ENCODE results near the gene RSPRY1. TPM values are rescaled to one million over a fixed set of nuclear protein-coding genes. Genes with fewer than 3 reads are reported as not detected.

The RSPRY1 gene
- total and polyA plus RNA-seq, 8 donors: 6.9 to 21.9 (median 18.7) TPM

- Histone ChIP-seq H3K4me3 (peak overlapping the region; percentile 58 to 85 (median 68)), H3K9me3 (no peaks in the 10 kb centered on the region), H3K4me1 (peaks cover 5 to 7% (median 5%) of the 10 kb centered on the region in 3 donors), H3K27ac (peak overlapping the region; percentile 87 to 91 (median 88)), H3K27me3 (no peaks in the 10 kb centered on the region), H3K36me3 (peaks cover 0 to 16% (median 16%) of the 10 kb centered on the region in 3 donors)
- DNase-seq (peak in 3 of 6 donors; percentile 56 to 68 (median 63)), FAIRE-seq (no peak), ATAC-seq (peak; percentile 24 to 44 (median 39))
- no peak for TF ChIP-seq CTCF (IDR thresholded peaks at IDR 0.05)
- intact Hi-C loops (cut with DNase I): no loop called here
- 2 to 3% methylated on average over 28 of the region's 28 CpGs for WGBS, 2 donors
Measured at GRCh38 chr16:57245472-57246113, 59.5 kb downstream of the RSPRY1 start.

- 98 to 99% methylated on average over 2 of the region's 2 CpGs for WGBS, 2 donors
- Histone ChIP-seq H3K27ac (peak overlapping the region in 3 of 4 donors; percentile 28 to 77 (median 66)), H3K27me3 (no peaks in the 10 kb centered on the region), H3K4me1 (peaks cover 0 to 2% (median under 1%) of the 10 kb centered on the region in 3 donors), H3K9me3 (no peaks in the 10 kb centered on the region), H3K4me3 (no peak overlapping the region), H3K36me3 (peaks cover 0 to 45% (median 23%) of the 10 kb centered on the region in 3 donors)
- no peak for ATAC-seq
- no peak for TF ChIP-seq CTCF (IDR thresholded peaks at IDR 0.05)
- no peak for FAIRE-seq
- intact Hi-C loops (cut with DNase I): no loop called here
- no peak for DNase-seq
Measured at GRCh38 chr16:57251352-57251751, 65.2 kb downstream of the RSPRY1 start.

DNA sequence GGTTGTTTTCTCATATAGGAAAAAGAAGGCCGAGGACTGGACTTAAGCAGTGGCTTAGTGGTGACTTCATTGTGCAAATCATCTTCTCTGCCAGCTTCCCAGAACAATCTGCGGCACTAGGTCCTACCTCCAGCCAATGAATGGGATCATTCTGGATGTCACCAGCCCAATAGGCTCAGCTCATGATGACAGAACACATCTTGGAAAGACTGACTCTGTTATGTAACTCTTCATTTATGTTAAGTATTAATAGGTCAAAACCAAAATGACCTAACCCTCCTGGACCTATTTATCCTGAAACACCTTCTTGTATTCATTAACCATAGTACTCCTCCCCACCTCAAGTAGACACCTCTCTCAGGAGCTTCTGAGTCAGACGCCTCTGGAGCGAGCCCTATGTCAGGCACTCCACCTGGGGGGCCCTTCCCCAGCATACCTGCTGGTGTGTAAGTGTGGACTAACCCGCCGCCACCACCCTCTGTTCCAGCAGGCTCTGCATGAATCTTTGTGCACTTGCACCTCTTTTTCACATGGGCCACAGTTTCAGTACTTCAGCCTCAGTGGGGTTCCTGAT lies 66.1 kb downstream of the RSPRY1 start:
- no peak for FAIRE-seq
- no peaks in the 10 kb centered on the region for H3K9me3 ChIP-seq
- TF ChIP-seq CTCF (IDR thresholded peaks at IDR 0.05): no peak
- no peak overlapping the region for H3K4me3 ChIP-seq
- 63 to 69% methylated on average over 6 of the region's 6 CpGs for WGBS, 2 donors
- H3K27ac ChIP-seq: peak overlapping the region; percentile 47 to 77 (median 66)
- intact Hi-C loops (cut with DNase I): no loop called here
- no peaks in the 10 kb centered on the region for H3K27me3 ChIP-seq
- DNase-seq: peak in 4 of 6 donors; percentile 53 to 67 (median 62)
- peak; percentile 72 to 80 (median 78) for ATAC-seq
- H3K4me1 ChIP-seq: no peaks in the 10 kb centered on the region
- H3K36me3 ChIP-seq: peaks cover 0 to 54% (median 23%) of the 10 kb centered on the region in 3 donors

DNA sequence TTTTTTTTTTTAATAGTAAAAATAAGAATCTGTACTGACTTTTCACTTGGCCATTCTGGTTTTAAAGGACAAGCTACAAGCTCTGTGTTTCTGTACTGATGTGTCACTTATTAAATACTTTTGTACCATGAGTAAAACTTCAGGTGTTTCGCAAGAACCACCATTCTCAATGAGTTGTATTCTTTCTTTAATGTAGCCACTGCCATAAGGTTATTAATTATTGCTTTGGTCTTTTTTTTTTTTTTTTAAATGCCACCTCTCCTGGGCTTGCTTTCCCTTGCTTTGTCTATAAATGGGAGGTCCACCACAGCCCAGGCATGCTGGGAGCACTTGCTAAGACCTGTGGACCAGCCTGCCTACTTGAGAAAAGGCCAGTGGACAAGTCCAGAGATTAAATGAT lies 67.3 kb downstream of the RSPRY1 start:
- H3K27me3 ChIP-seq: no peaks in the 10 kb centered on the region
- no peak for TF ChIP-seq CTCF (IDR thresholded peaks at IDR 0.05)
- no peaks in the 10 kb centered on the region for H3K4me1 ChIP-seq
- FAIRE-seq (no peak), ATAC-seq (peak; percentile 36 to 72 (median 66)), DNase-seq (peak in 1 of 6 donors; percentile 35)
- intact Hi-C loops (cut with DNase I): no loop called here
- WGBS, 2 donors: 72 to 74% methylated on average over 1 of the region's 1 CpG
- no peaks in the 10 kb centered on the region for H3K9me3 ChIP-seq
- H3K27ac ChIP-seq: peak overlapping the region; percentile 47 to 77 (median 66)
- H3K4me3 ChIP-seq: no peak overlapping the region
- peaks cover 0 to 58% (median 20%) of the 10 kb centered on the region in 3 donors for H3K36me3 ChIP-seq

Data from pancreas (tissue), 10 donors.